Vagina (tissue), 2 donors: ENCODE results near the gene MAML2. TPM values are rescaled to one million over a fixed set of nuclear protein-coding genes. Genes with fewer than 3 reads are reported as not detected.

Source experiments
- DNase-seq, 2 donors: peaks; one replicate each; pipeline ENCODE4 v3.0.0-alpha.2; 2017; ENCODE audit errors: extremely low spot score in 2 of 2
- H3K27ac ChIP-seq: fragments of 200-600 bp; sonication (generic); one replicate; pipeline ENCODE4 v1.5.1; 2019
- H3K27me3 ChIP-seq: fragments of 200-600 bp; sonication (generic); one replicate; pipeline ENCODE4 v1.5.1; 2019
- H3K36me3 ChIP-seq, 2 donors: fragments of 200-600 bp; sonication (generic); one replicate each; pipeline ENCODE4 v1.5.1; 2017 to 2019
- H3K4me1 ChIP-seq: fragments of 200-600 bp; sonication (generic); one replicate; pipeline ENCODE4 v1.5.1; 2019
- H3K4me3 ChIP-seq, 2 donors: fragments of 200-600 bp; sonication (generic); 1 replicate in 1 of 2; 2 replicates in 1 of 2; pipeline ENCODE4 v1.5.1; 2016 to 2019
- H3K9me3 ChIP-seq: fragments of 200-600 bp; sonication (generic); one replicate; pipeline ENCODE4 v1.5.1; 2019
- POLR2A ChIP-seq, 2 donors: fragments of 450-650 bp; IDR thresholded peaks; one replicate each; pipeline ENCODE4 v1.6.1; 2017; ENCODE audit warnings: antibody characterized with exemption in 2 of 2, mild to moderate bottlenecking in 2 of 2, moderate library complexity in 2 of 2
- POLR2AphosphoS5 ChIP-seq, 2 donors: sonication (generic); formaldehyde crosslinking; IDR thresholded peaks; one replicate each; pipeline ENCODE4 v1.9.0; 2017; ENCODE audit warnings: antibody characterized with exemption in 2 of 2, mild to moderate bottlenecking in 2 of 2, low read depth in 1 of 2; ENCODE audit not compliant: insufficient read depth in 1 of 2
- intact Hi-C: fragments of 100-400 bp; cut with DNase I; formaldehyde crosslinking; loops from one replicate; pipeline ENCODE4 v1.15.1; 2023
- total RNA-seq: library from RNA; depleted of rRNA; stranded (reverse); fragments of >200 nt; gene quantifications from one replicate; pipeline ENCODE4 v1.2.3, GENCODE V29; 2016
- TF ChIP-seq, protein P1 (sequence below), 3 experiments: fragments of 450-650 bp in 2 of 3; fragments of 200-600 bp in 1 of 3; sonication (generic) in 1 of 3; IDR thresholded peaks; one replicate each; pipeline ENCODE4 v1.5.1; 2017 to 2019; ENCODE audit warnings: antibody characterized with exemption in 3 of 3, mild to moderate bottlenecking in 2 of 3, moderate library complexity in 2 of 3

MAML2 gene
- total RNA-seq, 1 donor from 2014 or later: 36.3 TPM

DNA sequence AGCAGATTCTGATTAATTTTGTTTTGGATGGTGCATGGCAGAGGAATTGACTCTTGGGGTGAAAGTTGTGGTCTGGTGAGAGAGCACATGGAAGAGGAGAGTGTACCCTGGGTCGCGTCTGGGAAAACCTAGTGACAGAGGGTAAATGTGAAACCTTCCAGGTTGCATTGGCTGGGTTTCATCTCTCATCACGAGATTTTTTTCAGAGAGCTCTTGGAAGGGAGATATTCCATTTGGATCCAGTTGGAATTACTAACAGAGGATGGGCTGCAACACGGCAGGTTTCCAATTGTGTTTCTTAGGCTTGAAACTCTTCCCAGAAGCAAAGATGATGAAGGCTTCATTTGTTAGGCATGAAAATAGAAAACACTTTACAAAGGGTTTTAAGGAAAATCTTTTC, 309.4 kb downstream of the MAML2 start:
- no peak for TF ChIP-seq POLR2A (IDR thresholded peaks at IDR 0.05)
- TF ChIP-seq, protein P1, sequence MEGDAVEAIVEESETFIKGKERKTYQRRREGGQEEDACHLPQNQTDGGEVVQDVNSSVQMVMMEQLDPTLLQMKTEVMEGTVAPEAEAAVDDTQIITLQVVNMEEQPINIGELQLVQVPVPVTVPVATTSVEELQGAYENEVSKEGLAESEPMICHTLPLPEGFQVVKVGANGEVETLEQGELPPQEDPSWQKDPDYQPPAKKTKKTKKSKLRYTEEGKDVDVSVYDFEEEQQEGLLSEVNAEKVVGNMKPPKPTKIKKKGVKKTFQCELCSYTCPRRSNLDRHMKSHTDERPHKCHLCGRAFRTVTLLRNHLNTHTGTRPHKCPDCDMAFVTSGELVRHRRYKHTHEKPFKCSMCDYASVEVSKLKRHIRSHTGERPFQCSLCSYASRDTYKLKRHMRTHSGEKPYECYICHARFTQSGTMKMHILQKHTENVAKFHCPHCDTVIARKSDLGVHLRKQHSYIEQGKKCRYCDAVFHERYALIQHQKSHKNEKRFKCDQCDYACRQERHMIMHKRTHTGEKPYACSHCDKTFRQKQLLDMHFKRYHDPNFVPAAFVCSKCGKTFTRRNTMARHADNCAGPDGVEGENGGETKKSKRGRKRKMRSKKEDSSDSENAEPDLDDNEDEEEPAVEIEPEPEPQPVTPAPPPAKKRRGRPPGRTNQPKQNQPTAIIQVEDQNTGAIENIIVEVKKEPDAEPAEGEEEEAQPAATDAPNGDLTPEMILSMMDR (IDR thresholded peaks at IDR 0.05): no peak
- TF ChIP-seq POLR2AphosphoS5 (IDR thresholded peaks at IDR 0.05; ENCODE audit: insufficient read depth in 1 of 2, low read depth in 1 of 2): no peak
- Histone ChIP-seq H3K27ac (no peak overlapping the region), H3K9me3 (no peaks in the 10 kb centered on the region), H3K36me3 (no peaks in the 10 kb centered on the region), H3K27me3 (no peaks in the 10 kb centered on the region), H3K4me3 (no peak overlapping the region), H3K4me1 (peaks cover 19% of the 10 kb centered on the region)
- intact Hi-C loops: no loop called here
- no peak for DNase-seq

DNA sequence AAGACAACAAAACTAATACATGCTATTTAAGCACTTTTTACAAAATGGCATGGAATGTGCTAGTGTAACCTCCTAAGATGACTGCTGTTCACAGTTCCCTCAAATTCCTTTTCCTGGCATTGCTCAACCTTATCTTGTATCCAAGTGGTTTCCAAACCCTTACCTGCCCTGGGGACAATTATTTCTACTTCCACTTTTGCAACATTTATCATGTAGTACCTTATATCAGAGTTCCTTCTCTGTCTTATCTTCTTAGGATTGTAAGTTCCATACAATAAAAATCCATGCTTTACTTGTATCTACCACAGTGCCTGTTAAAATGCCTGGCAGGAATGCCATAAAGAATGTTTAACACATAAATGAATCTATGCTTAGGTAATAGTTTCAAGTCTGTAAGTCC, 309.9 kb downstream of the MAML2 start:
- Histone ChIP-seq H3K4me1 (peaks cover 15% of the 10 kb centered on the region), H3K27ac (no peak overlapping the region), H3K4me3 (no peak overlapping the region), H3K9me3 (no peaks in the 10 kb centered on the region), H3K36me3 (no peaks in the 10 kb centered on the region), H3K27me3 (no peaks in the 10 kb centered on the region)
- TF ChIP-seq POLR2AphosphoS5 (IDR thresholded peaks at IDR 0.05; ENCODE audit: insufficient read depth in 1 of 2, low read depth in 1 of 2): no peak
- TF ChIP-seq POLR2A (IDR thresholded peaks at IDR 0.05): no peak
- TF ChIP-seq, protein P1 (IDR thresholded peaks at IDR 0.05): no peak
- DNase-seq: no peak
- intact Hi-C loops: no loop called here

DNA sequence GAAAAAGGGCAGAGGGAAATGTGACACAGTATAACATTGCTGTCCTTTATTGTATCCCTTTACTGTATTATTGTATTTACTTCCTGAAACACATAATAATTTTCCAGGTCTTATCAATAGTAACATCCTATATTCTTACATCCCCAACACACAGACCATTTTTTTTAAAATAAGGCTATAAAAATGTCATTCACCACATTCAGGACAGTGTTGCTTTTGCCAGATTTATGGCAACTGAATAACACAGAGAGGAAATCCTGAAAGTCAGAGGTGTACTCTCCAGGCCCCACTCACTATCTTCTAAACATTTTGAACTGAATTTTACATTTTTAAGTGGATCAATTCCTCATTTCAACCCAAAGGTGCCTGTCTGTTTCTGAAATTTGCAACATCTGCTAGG, 314.2 kb downstream of the MAML2 start:
- Histone ChIP-seq H3K4me3 (no peak overlapping the region), H3K27ac (no peak overlapping the region), H3K4me1 (no peaks in the 10 kb centered on the region), H3K36me3 (no peaks in the 10 kb centered on the region), H3K9me3 (no peaks in the 10 kb centered on the region), H3K27me3 (no peaks in the 10 kb centered on the region)
- no peak for DNase-seq
- intact Hi-C loops: no loop called here
- TF ChIP-seq POLR2AphosphoS5 (IDR thresholded peaks at IDR 0.05; ENCODE audit: insufficient read depth in 1 of 2, low read depth in 1 of 2): no peak
- no peak for TF ChIP-seq POLR2A (IDR thresholded peaks at IDR 0.05)
- TF ChIP-seq, protein P1 (IDR thresholded peaks at IDR 0.05): no peak

DNA sequence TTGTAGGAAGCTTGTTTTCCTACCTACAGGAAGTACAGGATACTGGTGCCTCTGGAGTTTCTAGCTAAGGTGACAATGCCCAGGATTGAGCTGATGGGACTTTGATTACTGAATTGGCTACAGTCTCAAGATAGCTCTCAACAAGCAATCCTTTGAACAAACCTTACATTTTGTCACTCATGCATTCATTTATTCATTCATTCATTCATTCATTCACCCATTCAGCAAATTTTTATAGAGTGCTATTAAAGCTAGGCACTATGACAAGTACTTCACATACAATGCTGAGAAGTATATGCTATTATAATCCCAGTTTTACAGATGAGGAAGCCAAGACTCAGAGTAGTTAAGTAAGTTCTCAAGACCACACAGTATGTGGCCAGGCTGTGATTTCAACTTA, 316.0 kb downstream of the MAML2 start:
- Histone ChIP-seq H3K4me1 (no peaks in the 10 kb centered on the region), H3K27ac (no peak overlapping the region), H3K36me3 (no peaks in the 10 kb centered on the region), H3K27me3 (no peaks in the 10 kb centered on the region), H3K4me3 (no peak overlapping the region), H3K9me3 (no peaks in the 10 kb centered on the region)
- intact Hi-C loops: no loop called here
- no peak for DNase-seq
- TF ChIP-seq POLR2A (IDR thresholded peaks at IDR 0.05) (no peak), POLR2AphosphoS5 (IDR thresholded peaks at IDR 0.05; ENCODE audit: insufficient read depth in 1 of 2, low read depth in 1 of 2) (no peak)
- TF ChIP-seq, protein P1 (IDR thresholded peaks at IDR 0.05): no peak

DNA sequence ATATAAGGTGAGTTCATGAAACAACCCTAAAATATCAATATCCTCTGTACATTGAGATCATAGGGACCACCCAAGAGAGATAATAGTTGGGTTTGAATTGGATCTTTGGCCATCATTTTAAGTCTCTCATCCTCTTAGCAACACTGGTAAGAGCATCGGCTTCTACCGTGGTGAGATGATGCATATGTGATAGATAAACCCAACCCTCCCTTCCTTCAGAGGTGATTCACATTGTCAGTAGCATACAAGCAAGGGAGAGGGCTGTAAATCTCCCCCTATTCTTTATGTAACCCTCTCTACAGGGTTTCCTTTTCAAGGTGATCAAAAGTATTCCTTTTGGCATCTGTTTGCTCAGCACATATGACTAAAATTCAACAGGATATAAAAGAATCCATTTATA, 316.7 kb downstream of the MAML2 start:
- no peak overlapping the region for H3K27ac ChIP-seq
- no peaks in the 10 kb centered on the region for H3K36me3 ChIP-seq
- no peaks in the 10 kb centered on the region for H3K27me3 ChIP-seq
- no peak for DNase-seq
- intact Hi-C loops: no loop called here
- TF ChIP-seq, protein P1 (IDR thresholded peaks at IDR 0.05): no peak
- no peak for TF ChIP-seq POLR2AphosphoS5 (IDR thresholded peaks at IDR 0.05; ENCODE audit: insufficient read depth in 1 of 2, low read depth in 1 of 2)
- no peak for TF ChIP-seq POLR2A (IDR thresholded peaks at IDR 0.05)
- H3K4me1 ChIP-seq: no peaks in the 10 kb centered on the region
- no peaks in the 10 kb centered on the region for H3K9me3 ChIP-seq
- H3K4me3 ChIP-seq: no peak overlapping the region
